HAP-1 (cell line): Measurements from ENCODE around the gene TTLL4.
"Not testable (repeated sequence)": the region's sequence is repeated elsewhere in the genome, so short reads cannot be mapped to it uniquely, and the experiment has no call there.

Experiments
- DNase-seq, 2 experiments: peaks; one replicate each; pipeline ENCODE4 v3.0.0-alpha.2; 2016 to 2020; ENCODE audit warnings: low spot score in 2 of 2
- H3K27me3 ChIP-seq: fragments of 250-450 bp; sonication (Bioruptor Pico); 2 replicates; pipeline ENCODE4 v1.5.1; 2020; ENCODE audit warnings: low read depth, mild to moderate bottlenecking, moderate library complexity
- H3K36me3 ChIP-seq: fragments of 250-450 bp; sonication (Bioruptor Pico); replicated peaks from 2 replicates; pipeline ENCODE4 v1.5.1; 2020; ENCODE audit warnings: mild to moderate bottlenecking
- H3K4me1 ChIP-seq: fragments of 250-450 bp; sonication (Bioruptor Pico); 2 replicates; pipeline ENCODE4 v1.5.1; 2020; ENCODE audit warnings: mild to moderate bottlenecking
- H3K4me3 ChIP-seq: fragments of 250-450 bp; sonication (Bioruptor Pico); 2 replicates; pipeline ENCODE4 v1.5.1; 2020; ENCODE audit warnings: mild to moderate bottlenecking, moderate library complexity
- H3K9me3 ChIP-seq: fragments of 250-450 bp; sonication (Bioruptor Pico); 2 replicates; pipeline ENCODE4 v1.5.1; 2020; ENCODE audit warnings: mild to moderate bottlenecking, moderate library complexity
- in situ Hi-C: fragments of 300-500 bp; cut with MboI; formaldehyde crosslinking; loops from 3 replicates; pipeline ENCODE4 v1.14.3; 2020; ENCODE audit warnings: low sequenced_read_pairs, inconsistent platforms, mixed read lengths

The TTLL4 gene

GRCh38 chr2:218744615-218745014 lies 34.0 kb downstream of the TTLL4 start:
- H3K27me3 ChIP-seq: no peaks in the 10 kb centered on the region
- no peak overlapping the region for H3K4me3 ChIP-seq
- peaks cover 70% of the 10 kb centered on the region for H3K36me3 ChIP-seq
- H3K4me1 ChIP-seq: no peaks in the 10 kb centered on the region
- no peaks in the 10 kb centered on the region for H3K9me3 ChIP-seq
- in situ Hi-C loops: no loop called here
- DNase-seq: no peak

DNA sequence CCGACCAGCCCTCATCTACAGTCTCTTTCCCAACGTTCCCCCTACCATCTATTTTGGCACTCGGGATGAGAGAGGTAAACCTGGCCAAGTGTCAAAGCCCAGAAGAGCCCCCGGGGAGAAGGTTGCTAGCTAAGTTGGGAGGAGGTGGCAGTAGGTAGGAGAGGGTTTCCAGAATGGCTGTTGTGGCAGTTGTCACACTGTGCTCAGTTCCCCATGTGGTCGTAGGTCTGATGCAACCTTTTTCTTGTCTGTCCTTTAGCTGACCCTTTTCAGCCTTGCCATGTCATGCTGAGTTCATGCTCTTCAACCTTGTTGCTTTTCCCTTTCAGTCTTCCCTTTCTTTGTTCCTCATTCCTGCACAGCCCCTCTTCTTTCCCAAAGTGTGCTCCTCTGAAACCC lies 34.5 kb downstream of the TTLL4 start:
- no peak for DNase-seq
- no peak overlapping the region for H3K4me3 ChIP-seq
- in situ Hi-C loops: no loop called here
- H3K4me1 ChIP-seq: no peaks in the 10 kb centered on the region
- no peaks in the 10 kb centered on the region for H3K9me3 ChIP-seq
- no peaks in the 10 kb centered on the region for H3K27me3 ChIP-seq
- H3K36me3 ChIP-seq: peaks cover 70% of the 10 kb centered on the region

GRCh38 chr2:218745559-218746469 lies 35.2 kb downstream of the TTLL4 start:
- Histone ChIP-seq H3K27me3 (no peaks in the 10 kb centered on the region), H3K4me3 (no peak overlapping the region), H3K9me3 (no peaks in the 10 kb centered on the region), H3K4me1 (no peaks in the 10 kb centered on the region), H3K36me3 (peaks cover 73% of the 10 kb centered on the region)
- DNase-seq: no peak
- in situ Hi-C loops: no loop called here

DNA sequence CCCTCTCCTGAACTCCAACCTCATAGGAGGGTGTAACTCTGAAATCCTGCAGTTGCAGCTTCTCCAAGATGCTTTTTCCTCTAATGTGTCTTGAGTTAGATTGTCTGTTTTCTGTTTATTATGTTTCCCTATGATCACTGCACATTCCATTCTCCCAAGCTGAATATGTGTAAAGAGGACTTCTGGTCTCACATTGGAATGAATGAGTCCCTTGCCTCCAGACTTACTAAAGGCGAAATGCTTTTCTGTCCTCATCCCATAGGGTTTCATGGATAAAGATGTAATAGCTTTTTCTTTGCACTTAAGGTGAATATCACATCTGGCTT lies 35.8 kb downstream of the TTLL4 start:
- no peak for DNase-seq
- H3K4me3 ChIP-seq: no peak overlapping the region
- peaks cover 71% of the 10 kb centered on the region for H3K36me3 ChIP-seq
- H3K4me1 ChIP-seq: no peaks in the 10 kb centered on the region
- in situ Hi-C loops: no loop called here
- no peaks in the 10 kb centered on the region for H3K27me3 ChIP-seq
- no peaks in the 10 kb centered on the region for H3K9me3 ChIP-seq

DNA sequence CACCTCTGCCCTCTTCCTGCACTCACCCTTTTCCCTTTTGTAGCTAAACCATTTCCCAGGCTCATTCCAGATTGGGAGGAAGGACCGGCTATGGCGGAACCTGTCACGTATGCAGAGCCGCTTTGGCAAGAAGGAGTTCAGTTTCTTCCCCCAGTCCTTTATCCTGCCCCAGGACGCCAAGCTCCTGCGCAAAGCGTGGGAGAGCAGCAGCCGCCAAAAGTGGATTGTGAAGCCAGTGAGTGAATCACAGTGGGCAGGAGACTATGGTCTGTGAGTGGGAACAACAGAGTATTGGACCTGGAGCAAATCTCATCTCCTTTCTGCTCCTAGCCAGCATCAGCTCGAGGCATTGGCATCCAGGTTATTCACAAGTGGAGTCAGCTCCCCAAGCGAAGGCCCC lies 36.3 kb downstream of the TTLL4 start:
- H3K4me1 ChIP-seq: no peaks in the 10 kb centered on the region
- no peaks in the 10 kb centered on the region for H3K27me3 ChIP-seq
- H3K4me3 ChIP-seq: no peak overlapping the region
- peaks cover 71% of the 10 kb centered on the region for H3K36me3 ChIP-seq
- H3K9me3 ChIP-seq: no peaks in the 10 kb centered on the region
- no peak for DNase-seq
- in situ Hi-C loops: no loop called here

GRCh38 chr2:218748741-218749441 lies 38.3 kb downstream of the TTLL4 start:
- Histone ChIP-seq H3K9me3 (no peaks in the 10 kb centered on the region), H3K27me3 (no peaks in the 10 kb centered on the region), H3K4me1 (no peaks in the 10 kb centered on the region), H3K4me3 (no peak overlapping the region), H3K36me3 (peaks cover 83% of the 10 kb centered on the region)
- no peak for DNase-seq
- in situ Hi-C loops: no loop called here

- Histone ChIP-seq H3K36me3 (peaks cover 63% of the 10 kb centered on the region), H3K4me1 (no peaks in the 10 kb centered on the region), H3K27me3 (no peaks in the 10 kb centered on the region), H3K4me3 (no peak overlapping the region), H3K9me3 (no peaks in the 10 kb centered on the region)
- in situ Hi-C loops: no loop called here
- DNase-seq: no peak
These were observed 43.6 kb downstream of the TTLL4 start for GRCh38 chr2:218754201-218754600.

- in situ Hi-C loops: no loop called here
- Histone ChIP-seq H3K36me3 (peaks cover 58% of the 10 kb centered on the region), H3K4me1 (0 out of 2 replicates have a peak, but pooled peaks cover 3% of the 10 kb centered on the region)
These were observed 44.1 kb downstream of the TTLL4 start for GRCh38 chr2:218754781-218755180.

GRCh38 chr2:218755198-218755566 lies 44.5 kb downstream of the TTLL4 start:
- DNase-seq: no peak
- in situ Hi-C loops: no loop called here
- Histone ChIP-seq H3K36me3 (peaks cover 54% of the 10 kb centered on the region), H3K4me1 (0 out of 2 replicates have a peak, but pooled peaks cover 3% of the 10 kb centered on the region), H3K4me3 (no peak overlapping the region), H3K9me3 (no peaks in the 10 kb centered on the region), H3K27me3 (no peaks in the 10 kb centered on the region)

More at GRCh38 chr2:218754781-218755180, 44.1 kb downstream of the TTLL4 start:
- Histone ChIP-seq H3K27me3 (no peaks in the 10 kb centered on the region), H3K9me3 (no peaks in the 10 kb centered on the region), H3K4me3 (no peak overlapping the region)
- DNase-seq: no peak

- Histone ChIP-seq H3K4me3 (no peak overlapping the region), H3K36me3 (peaks cover 47% of the 10 kb centered on the region), H3K27me3 (no peaks in the 10 kb centered on the region), H3K4me1 (0 out of 2 replicates have a peak, but pooled peaks cover 3% of the 10 kb centered on the region), H3K9me3 (no peaks in the 10 kb centered on the region)
- DNase-seq: no peak
- in situ Hi-C loops: no loop called here
These were observed 45.2 kb downstream of the TTLL4 start for GRCh38 chr2:218755567-218756404.

GRCh38 chr2:218756599-218757377 lies 46.2 kb downstream of the TTLL4 start:
- H3K36me3 ChIP-seq: peaks cover 41% of the 10 kb centered on the region

GRCh38 chr2:218761795-218762194 lies 51.2 kb downstream of the TTLL4 start:
- Histone ChIP-seq H3K9me3 (no peaks in the 10 kb centered on the region), H3K27me3 (no peaks in the 10 kb centered on the region), H3K4me1 (0 out of 2 replicates have a peak, but pooled peaks cover 3% of the 10 kb centered on the region), H3K36me3 (no peaks in the 10 kb centered on the region; the same call in 1 of the 2 replicates), H3K4me3 (no peak overlapping the region)
- no peak for DNase-seq
- in situ Hi-C loops: no loop called here

More at GRCh38 chr2:218756599-218757377, 46.2 kb downstream of the TTLL4 start:
- in situ Hi-C loops: no loop called here
- Histone ChIP-seq H3K4me1 (0 out of 2 replicates have a peak, but pooled peaks cover 3% of the 10 kb centered on the region), H3K4me3 (no peak overlapping the region), H3K9me3 (no peaks in the 10 kb centered on the region), H3K27me3 (no peaks in the 10 kb centered on the region)
- no peak for DNase-seq

DNA sequence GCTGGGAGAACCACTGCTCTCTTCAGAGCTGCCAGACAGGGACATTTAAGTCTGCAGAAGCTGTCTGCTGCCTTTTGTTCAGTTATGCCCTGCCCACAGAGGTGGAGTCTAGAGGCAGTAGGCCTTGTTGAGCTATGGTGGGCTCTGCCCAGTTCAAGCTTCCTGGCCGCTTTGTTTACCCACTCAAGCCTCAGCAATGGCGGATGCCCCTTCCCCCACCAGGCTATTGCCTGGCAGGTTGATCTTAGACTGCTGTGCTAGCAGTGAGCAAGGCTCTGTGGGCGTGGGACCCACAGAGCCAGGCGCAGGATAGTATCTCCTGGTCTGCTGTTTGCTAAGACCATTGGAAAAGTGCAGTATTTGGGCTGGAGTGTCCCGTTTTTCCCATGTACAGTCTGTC lies 62.1 kb downstream of the TTLL4 start:
- DNase-seq, H3K27me3 ChIP-seq, H3K4me3 ChIP-seq, H3K36me3 ChIP-seq, H3K9me3 ChIP-seq, in situ Hi-C loops, H3K4me1 ChIP-seq: not testable (repeated sequence)
